ENCODE results near the gene WBP1. TPM values are rescaled to one million over a fixed set of nuclear protein-coding genes. Genes with fewer than 3 reads are reported as not detected.

The WBP1 gene
- total RNA-seq, 4 donors from 2014 or later, result 40.7 to 121 (median 47.0) TPM

- Histone ChIP-seq H3K36me3 (peaks cover 58% of the 10 kb centered on the region), H3K4me3 (no peak overlapping the region), H3K9me3 (no peaks in the 10 kb centered on the region), H3K27ac (no peak overlapping the region), H3K4me1 (no peaks in the 10 kb centered on the region), H3K27me3 (no peaks in the 10 kb centered on the region)
- DNase-seq (ENCODE audit: low spot score in 2 of 2), result no peak
- TF ChIP-seq CTCF (IDR thresholded peaks at IDR 0.05) (no peak), POLR2A (IDR thresholded peaks at IDR 0.05) (no peak), EP300 (IDR thresholded peaks at IDR 0.05) (no peak), POLR2AphosphoS5 (IDR thresholded peaks at IDR 0.05) (no peak)
- 95% methylated on average over 9 of the region's 9 CpGs for WGBS
These were observed 31.7 kb downstream of the WBP1 start for GRCh38 chr2:74489906-74490305.

GRCh38 chr2:74491648-74492544 is 33.7 kb downstream of the WBP1 start:
- no peak overlapping the region for H3K27ac ChIP-seq
- peaks cover 56% of the 10 kb centered on the region for H3K36me3 ChIP-seq
- H3K27me3 ChIP-seq, result no peaks in the 10 kb centered on the region
- WGBS, result 97% methylated on average over 11 of the region's 12 CpGs
- no peak for DNase-seq (ENCODE audit: low spot score in 2 of 2)
- H3K4me1 ChIP-seq, result no peaks in the 10 kb centered on the region
- TF ChIP-seq POLR2A (IDR thresholded peaks at IDR 0.05) (no peak), POLR2AphosphoS5 (IDR thresholded peaks at IDR 0.05) (no peak), EP300 (IDR thresholded peaks at IDR 0.05) (no peak), CTCF (IDR thresholded peaks at IDR 0.05) (no peak)
- H3K9me3 ChIP-seq, result no peaks in the 10 kb centered on the region
- no peak overlapping the region for H3K4me3 ChIP-seq

- H3K27ac ChIP-seq, result no peak overlapping the region
- no peak for DNase-seq (ENCODE audit: low spot score in 2 of 2)
- TF ChIP-seq POLR2A (IDR thresholded peaks at IDR 0.05) (no peak), POLR2AphosphoS5 (IDR thresholded peaks at IDR 0.05) (no peak), EP300 (IDR thresholded peaks at IDR 0.05) (no peak), CTCF (IDR thresholded peaks at IDR 0.05) (no peak)
- H3K36me3 ChIP-seq, result peaks cover 56% of the 10 kb centered on the region
- WGBS, result 94% methylated on average over 3 of the region's 3 CpGs
- no peak overlapping the region for H3K4me3 ChIP-seq
- no peaks in the 10 kb centered on the region for H3K9me3 ChIP-seq
- peaks cover 14% of the 10 kb centered on the region for H3K4me1 ChIP-seq
- peaks cover 16% of the 10 kb centered on the region for H3K27me3 ChIP-seq
These were observed 35.3 kb downstream of the WBP1 start for GRCh38 chr2:74493546-74493945.

GRCh38 chr2:74495440-74495839 is 37.2 kb downstream of the WBP1 start:
- TF ChIP-seq POLR2AphosphoS5 (IDR thresholded peaks at IDR 0.05) (no peak), POLR2A (IDR thresholded peaks at IDR 0.05) (no peak), EP300 (IDR thresholded peaks at IDR 0.05) (no peak)
- WGBS, result 92% methylated on average over 1 of the region's 1 CpG
- Histone ChIP-seq H3K27me3 (peaks cover 34% of the 10 kb centered on the region), H3K9me3 (no peaks in the 10 kb centered on the region), H3K27ac (no peak overlapping the region), H3K4me3 (no peak overlapping the region), H3K36me3 (peaks cover 40% of the 10 kb centered on the region), H3K4me1 (peaks cover 26% of the 10 kb centered on the region)
- DNase-seq (ENCODE audit: low spot score in 2 of 2), result no peak

GRCh38 chr2:74496997-74497776 is 38.9 kb downstream of the WBP1 start:
- peaks cover 30% of the 10 kb centered on the region for H3K4me1 ChIP-seq
- DNase-seq (ENCODE audit: low spot score in 2 of 2), result no peak
- H3K9me3 ChIP-seq, result no peaks in the 10 kb centered on the region
- TF ChIP-seq POLR2A (IDR thresholded peaks at IDR 0.05) (no peak), CTCF (IDR thresholded peaks at IDR 0.05) (no peak), EP300 (IDR thresholded peaks at IDR 0.05) (no peak), POLR2AphosphoS5 (IDR thresholded peaks at IDR 0.05) (no peak)
- WGBS, result 56% methylated on average over 19 of the region's 19 CpGs
- H3K4me3 ChIP-seq, result peak overlapping the region; percentile 46
- no peak overlapping the region for H3K27ac ChIP-seq
- H3K36me3 ChIP-seq, result peaks cover 23% of the 10 kb centered on the region
- H3K27me3 ChIP-seq, result peaks cover 50% of the 10 kb centered on the region

All from suprapubic skin (tissue), 4 donors.